Liver (tissue), 3 donors: ENCODE data around the gene ACTR8.

ENCODE experiments used
- CTCF ChIP-seq: fragments of 150-350 bp; IDR thresholded peaks from 2 replicates; pipeline ENCODE4 v1.5.1; 2017; ENCODE audit warnings: improper control_type of control experiment, low read depth, low read length; ENCODE audit not compliant: missing input control
- EGR1 ChIP-seq, 2 donors: IDR thresholded peaks; 2 replicates each; pipeline ENCODE4 v1.6.1; 2016 to 2018; ENCODE audit warnings: antibody characterized with exemption in 2 of 2, low read depth in 2 of 2
- GABPA ChIP-seq, 2 donors: IDR thresholded peaks in 1 of 2; conservative IDR thresholded peaks in 1 of 2; 2 replicates each; pipeline ENCODE4 v1.6.1; 2016; ENCODE audit warnings: antibody characterized with exemption in 2 of 2, mild to moderate bottlenecking in 1 of 2, moderate library complexity in 1 of 2
- JUND ChIP-seq, 2 donors: IDR thresholded peaks; 2 replicates each; pipeline ENCODE4 v1.6.1; 2016; ENCODE audit warnings: antibody characterized with exemption in 2 of 2
- MAX ChIP-seq: IDR thresholded peaks from 2 replicates; pipeline ENCODE4 v1.6.1; 2016; ENCODE audit warnings: antibody characterized with exemption
- RAD21 ChIP-seq, 2 donors: IDR thresholded peaks; 2 replicates each; pipeline ENCODE4 v1.6.1; 2016; ENCODE audit warnings: antibody characterized with exemption in 2 of 2, mild to moderate bottlenecking in 2 of 2
- REST ChIP-seq: IDR thresholded peaks from 2 replicates; pipeline ENCODE4 v1.6.1; 2016; ENCODE audit warnings: antibody characterized with exemption, mild to moderate bottlenecking
- RXRA ChIP-seq, 2 donors: IDR thresholded peaks; 2 replicates each; pipeline ENCODE4 v1.6.1; 2017 to 2018; ENCODE audit warnings: antibody characterized with exemption in 2 of 2, mild to moderate bottlenecking in 1 of 2
- TAF1 ChIP-seq: conservative IDR thresholded peaks from 2 replicates; pipeline ENCODE4 v1.6.1; 2016; ENCODE audit warnings: antibody characterized with exemption, mild to moderate bottlenecking
- YY1 ChIP-seq: IDR thresholded peaks from 2 replicates; pipeline ENCODE4 v1.6.1; 2016; ENCODE audit warnings: antibody characterized with exemption, mild to moderate bottlenecking
- TF ChIP-seq, protein P1 (sequence below): IDR thresholded peaks from 2 replicates; pipeline ENCODE4 v1.6.1; 2016; ENCODE audit warnings: antibody characterized with exemption
- donor health status: healthy.
- donor health status: healthy.

DNA sequence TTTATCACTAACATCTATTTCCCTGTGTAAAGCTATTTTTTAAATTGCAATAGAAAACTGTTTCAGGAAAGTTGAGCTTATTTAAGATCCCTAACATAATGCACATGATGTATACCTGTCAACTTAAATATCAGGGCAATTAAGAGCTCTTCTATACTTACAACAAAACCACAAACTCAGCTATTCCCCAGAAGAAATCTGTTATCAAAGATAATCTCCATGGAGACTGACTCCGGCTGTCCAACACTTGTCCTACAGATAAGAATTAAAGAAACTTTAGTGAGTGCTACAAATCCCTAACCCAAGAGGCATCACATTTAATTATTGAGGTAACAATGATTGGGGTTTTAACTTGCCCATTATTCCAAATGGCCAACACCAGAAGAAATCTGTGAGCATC lies 6.3 kb upstream of the ACTR8 start:
- no peak for TF ChIP-seq RAD21 (IDR thresholded peaks at IDR 0.05)
- TF ChIP-seq CTCF: no peak
- TF ChIP-seq JUND (IDR thresholded peaks at IDR 0.05): no peak
- TF ChIP-seq MAX: no peak
- TF ChIP-seq, protein P1, sequence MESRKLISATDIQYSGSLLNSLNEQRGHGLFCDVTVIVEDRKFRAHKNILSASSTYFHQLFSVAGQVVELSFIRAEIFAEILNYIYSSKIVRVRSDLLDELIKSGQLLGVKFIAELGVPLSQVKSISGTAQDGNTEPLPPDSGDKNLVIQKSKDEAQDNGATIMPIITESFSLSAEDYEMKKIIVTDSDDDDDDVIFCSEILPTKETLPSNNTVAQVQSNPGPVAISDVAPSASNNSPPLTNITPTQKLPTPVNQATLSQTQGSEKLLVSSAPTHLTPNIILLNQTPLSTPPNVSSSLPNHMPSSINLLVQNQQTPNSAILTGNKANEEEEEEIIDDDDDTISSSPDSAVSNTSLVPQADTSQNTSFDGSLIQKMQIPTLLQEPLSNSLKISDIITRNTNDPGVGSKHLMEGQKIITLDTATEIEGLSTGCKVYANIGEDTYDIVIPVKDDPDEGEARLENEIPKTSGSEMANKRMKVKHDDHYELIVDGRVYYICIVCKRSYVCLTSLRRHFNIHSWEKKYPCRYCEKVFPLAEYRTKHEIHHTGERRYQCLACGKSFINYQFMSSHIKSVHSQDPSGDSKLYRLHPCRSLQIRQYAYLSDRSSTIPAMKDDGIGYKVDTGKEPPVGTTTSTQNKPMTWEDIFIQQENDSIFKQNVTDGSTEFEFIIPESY: no peak
- TF ChIP-seq TAF1: no peak
- no peak for TF ChIP-seq YY1
- TF ChIP-seq REST: no peak
- no peak for TF ChIP-seq GABPA (IDR thresholded peaks at IDR 0.05 in 1 of 2, conservative IDR thresholded peaks at IDR 0.05 in 1 of 2)
- no peak for TF ChIP-seq RXRA (IDR thresholded peaks at IDR 0.05)
- TF ChIP-seq EGR1 (IDR thresholded peaks at IDR 0.05; ENCODE audit: low read depth in 2 of 2): no peak
